ENCODE measurements around the gene ANKS6.

Gene ANKS6

GRCh38 chr9:98791608-98792490 is 4.5 kb downstream of the ANKS6 start:
- DNase-seq (ENCODE audit: low read depth), result no peak

GRCh38 chr9:98790842-98791607 is 5.3 kb downstream of the ANKS6 start:
- DNase-seq (ENCODE audit: low read depth), result peak; percentile 78

DNA sequence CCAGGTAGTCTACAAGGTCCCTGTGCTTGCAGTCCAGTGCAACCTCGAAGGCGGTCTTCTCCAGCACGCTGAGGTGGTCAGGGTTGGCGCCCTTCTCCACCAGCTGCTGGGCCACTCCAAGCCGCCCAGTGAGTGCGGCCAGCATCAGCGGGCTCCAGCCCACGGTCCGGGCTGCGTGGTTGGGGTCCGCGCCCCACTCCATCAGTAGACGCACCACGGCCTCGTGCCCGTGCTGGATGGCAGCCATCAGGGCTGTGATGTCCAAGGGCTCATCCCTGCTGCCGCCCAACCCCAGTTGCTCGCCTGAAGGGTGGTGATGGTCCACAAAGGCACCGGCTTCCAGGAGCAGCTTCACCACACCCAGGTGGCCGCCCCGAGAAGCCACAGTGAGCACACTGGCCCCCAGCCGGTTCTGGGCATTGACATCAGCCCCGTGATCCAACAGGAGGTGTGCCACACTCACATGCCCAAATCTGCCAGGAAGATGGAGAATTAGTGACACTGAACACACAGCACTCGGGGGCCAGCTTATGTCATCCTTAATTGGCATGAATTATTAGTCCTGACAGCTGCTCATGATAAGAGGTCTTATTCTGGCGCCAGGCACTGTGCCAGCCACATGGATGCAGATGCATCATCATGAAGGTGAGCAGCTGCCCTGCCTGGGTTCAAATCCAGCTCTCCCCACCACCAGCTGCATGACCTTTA is 6.1 kb downstream of the ANKS6 start:
- no peak for DNase-seq (ENCODE audit: low read depth)

DNA sequence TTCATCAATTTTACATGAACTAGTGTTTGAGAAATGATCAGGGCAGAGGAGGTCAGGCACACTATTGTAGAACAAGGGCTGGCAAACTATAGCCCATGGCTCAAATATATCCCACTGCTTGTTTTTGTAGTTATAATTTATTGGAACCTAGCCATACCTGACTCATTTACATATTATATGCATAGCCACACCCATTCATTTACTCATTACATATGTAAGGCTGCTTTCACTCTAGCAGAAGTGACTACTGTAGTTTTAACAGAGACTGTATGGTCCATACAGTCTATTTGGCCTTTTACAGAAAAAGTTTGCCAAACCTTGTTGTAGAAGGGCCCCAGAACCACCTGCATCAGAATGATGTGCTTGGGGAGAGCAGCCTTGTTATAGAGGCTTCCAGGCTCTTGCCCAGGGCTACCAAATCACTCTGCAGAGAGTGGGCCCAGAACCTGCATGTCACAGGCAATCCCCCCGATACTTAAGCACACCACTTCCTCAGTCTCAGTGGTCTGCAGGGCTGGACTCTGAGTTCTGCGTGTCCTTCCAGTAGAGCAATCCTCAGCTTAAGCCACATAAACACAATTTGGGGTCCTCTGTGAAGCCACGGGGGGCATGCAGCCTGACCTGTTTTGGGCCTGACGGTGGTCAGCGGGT is 6.7 kb downstream of the ANKS6 start:
- no peak for DNase-seq (ENCODE audit: low read depth)

- no peak for DNase-seq (ENCODE audit: low read depth)
These were observed 8.5 kb downstream of the ANKS6 start for GRCh38 chr9:98787766-98788335.

DNA sequence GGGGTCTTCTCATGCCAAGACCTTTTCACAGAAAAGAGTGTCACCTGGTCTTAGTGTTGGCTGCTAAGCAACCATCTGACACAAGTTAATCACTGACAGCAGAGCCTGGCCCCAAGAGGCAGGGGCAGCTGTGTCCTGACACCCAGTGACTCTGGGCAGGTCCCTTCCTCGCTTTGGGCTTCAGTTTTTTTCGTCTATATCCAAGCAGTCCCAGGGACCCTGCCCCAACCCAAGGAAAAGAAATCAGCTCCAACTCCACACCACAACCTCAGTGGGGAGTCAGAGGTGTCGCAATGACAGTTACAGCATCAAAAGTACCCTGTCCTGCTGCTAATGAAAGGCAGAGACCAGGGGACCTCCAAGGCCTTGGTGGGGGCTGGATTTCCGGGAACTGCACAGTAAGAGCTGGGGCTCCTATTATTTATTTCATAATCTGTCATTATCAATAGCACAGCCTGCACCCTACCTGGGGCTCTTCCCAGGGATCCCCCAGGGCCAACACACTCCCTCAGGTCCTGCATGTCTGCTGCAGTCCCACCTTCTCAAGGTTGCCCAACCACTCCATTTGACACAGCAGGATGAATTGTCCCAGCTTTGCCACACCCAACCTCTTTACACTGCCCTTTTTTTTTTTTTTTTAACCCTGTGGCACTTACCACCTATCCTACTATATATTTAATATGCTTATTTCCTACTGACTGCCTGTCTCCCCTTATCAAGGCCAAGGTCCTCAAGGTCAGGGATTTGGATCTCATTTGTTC is 9.4 kb downstream of the ANKS6 start:
- no peak for DNase-seq (ENCODE audit: low read depth)

DNA sequence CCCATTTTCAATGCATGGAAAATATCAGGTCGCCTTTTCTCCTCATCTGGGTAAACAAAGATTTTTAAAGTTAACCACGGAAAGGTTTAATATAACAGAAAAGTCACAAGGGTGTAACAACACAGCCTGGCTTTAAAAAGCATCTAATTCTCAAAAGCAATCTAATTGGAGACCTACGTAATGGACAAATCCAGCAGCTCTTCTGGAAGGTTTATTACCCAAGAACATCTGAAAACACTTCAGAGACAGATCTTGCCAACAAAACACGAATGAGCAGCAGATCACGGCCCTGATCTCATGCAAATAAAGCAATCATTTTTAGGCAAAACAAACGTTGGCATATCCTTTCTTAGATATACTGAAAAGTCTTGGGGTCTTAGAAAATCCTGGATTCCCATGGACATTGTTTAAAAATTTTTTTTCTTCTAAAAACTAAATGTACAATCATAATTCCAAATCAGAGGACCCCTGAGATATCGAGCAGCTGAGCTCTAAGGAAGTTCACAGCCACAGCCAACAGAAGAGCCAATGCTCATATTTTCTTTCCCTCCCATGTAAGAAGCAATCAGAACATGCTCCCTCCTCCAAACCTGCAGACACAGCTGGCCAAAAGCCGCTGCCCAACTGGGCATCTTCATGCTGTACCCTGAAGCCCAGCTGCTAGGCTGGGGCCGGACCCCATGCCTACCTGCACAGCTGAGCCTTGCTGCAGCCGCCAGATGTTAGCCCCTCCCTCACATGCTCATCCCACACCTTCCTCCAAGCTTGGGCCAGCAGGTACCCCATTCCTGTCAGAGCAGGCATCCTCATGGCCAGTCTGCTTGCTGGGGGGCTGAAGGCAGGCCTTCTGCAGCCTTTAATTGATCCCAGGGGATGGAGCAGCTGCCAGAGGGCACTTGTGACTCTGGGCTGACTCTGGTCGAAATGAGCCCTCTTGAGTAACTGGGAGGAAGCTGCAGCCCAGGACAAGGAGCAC is 11.2 kb downstream of the ANKS6 start:
- DNase-seq (ENCODE audit: low read depth), result no peak

DNA sequence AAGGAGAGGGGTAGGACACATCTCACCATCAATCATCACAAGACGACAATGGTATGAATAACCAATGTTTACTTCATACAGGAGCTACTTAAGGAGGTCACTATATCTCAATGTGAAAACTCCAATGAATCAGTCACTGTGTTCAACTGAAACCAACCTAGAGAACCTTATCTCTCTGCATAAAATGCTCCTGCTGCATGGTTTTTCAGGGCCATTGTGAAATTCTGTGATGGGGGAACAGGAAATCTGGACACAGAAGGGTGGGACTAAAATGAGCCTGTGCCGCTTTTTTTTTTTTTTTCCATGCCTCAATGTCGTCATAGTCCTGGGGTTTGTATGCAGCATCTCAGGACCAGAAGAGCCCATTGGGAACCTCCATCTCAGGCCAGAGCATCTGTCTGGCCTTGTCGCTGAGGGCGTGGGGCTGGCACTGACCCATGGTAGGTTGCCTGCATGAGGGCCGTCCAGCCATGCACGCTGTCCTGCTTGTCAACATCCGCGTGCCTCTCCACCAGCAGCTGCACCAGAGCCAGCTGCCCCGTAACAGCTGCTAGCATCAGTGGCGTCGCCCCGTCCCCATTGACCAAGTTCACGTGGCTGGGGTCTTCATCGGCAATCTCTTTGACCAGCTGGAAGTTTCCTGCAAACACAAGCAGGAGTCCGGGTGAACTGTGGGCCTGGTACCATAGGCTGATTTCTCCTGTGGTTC is 12.7 kb downstream of the ANKS6 start:
- no peak for DNase-seq (ENCODE audit: low read depth)

GRCh38 chr9:98781588-98782383 is 14.6 kb downstream of the ANKS6 start:
- DNase-seq (ENCODE audit: low read depth), result no peak

DNA sequence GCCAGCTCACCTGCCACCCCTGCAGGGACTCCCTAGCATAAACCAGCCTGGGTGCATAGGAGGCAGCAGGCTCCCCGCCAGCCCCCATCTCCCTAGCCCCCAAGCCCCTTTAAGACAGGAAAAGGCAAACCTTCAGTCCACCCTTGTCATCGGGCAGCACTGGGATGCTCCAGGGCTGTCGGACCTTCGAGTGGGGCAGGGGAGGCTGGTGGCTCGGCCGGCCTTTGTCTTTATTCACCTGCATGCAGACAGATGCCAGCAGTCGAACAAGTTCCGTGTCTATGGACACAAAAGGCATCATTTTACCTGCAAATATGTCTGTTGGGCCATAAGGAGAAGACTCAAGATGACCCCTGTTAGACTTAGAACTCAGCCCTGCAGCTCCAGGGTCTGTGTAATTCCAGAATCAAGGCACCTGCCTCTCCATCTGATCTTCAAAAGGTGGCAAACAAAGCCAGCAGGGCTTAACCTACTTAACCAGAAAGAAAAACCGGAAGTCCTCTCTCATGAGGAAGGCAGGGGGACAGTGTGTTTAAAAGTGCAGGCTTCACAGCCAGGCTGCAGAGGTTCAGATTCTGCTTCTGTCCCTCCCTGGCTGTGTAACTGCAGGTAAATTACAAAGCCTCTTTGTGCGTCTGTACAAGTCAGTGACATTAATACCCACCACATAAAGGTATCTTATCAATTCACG is 16.2 kb downstream of the ANKS6 start:
- no peak for DNase-seq (ENCODE audit: low read depth)

- DNase-seq (ENCODE audit: low read depth), result no peak
These were observed 17.4 kb downstream of the ANKS6 start for GRCh38 chr9:98778711-98779530.

- DNase-seq (ENCODE audit: low read depth), result no peak
These were observed 18.1 kb downstream of the ANKS6 start for GRCh38 chr9:98778251-98778650.

DNA sequence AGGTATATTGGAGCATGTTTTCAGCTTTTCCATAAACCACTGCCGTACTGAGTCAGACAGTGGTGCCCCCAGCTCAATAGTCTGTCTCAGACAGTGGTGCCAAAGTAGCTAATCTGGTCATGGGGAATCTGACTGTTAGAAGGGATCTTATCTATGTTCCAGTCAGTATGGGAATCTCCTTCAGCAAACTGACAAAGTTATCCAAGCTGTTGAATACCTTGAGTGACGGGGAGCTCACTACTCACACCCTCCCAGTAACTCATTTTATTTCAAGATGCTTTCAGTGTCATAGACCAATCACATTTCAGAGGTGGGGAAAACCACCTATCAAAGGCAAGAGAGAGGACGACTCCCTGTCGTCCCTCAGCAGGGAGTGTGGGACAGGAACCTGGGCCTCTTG is 18.7 kb downstream of the ANKS6 start:
- DNase-seq (ENCODE audit: low read depth), result no peak

GRCh38 chr9:98775831-98776441 is 20.4 kb downstream of the ANKS6 start:
- peak; percentile 42 for DNase-seq (ENCODE audit: low read depth)

DNA sequence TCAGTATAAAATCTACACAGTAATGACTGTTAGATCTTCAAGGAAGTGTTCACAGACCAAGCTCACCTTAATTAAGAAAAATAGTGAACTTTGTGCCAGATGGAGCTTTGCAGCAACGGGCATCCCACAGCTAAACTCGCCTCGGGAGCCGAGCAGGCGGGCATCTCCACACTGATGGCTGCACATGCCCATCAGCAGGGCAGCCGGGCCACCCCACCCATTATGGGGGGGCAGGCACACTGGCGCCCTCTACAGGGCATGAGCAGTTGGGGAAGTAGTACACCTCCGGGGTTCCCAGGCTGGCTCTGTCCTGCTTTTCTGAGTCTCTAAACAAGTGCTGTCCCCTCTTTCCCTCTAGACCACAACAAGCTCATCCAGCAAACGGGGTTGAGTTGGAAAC is 21.6 kb downstream of the ANKS6 start:
- DNase-seq (ENCODE audit: low read depth), result no peak

DNA sequence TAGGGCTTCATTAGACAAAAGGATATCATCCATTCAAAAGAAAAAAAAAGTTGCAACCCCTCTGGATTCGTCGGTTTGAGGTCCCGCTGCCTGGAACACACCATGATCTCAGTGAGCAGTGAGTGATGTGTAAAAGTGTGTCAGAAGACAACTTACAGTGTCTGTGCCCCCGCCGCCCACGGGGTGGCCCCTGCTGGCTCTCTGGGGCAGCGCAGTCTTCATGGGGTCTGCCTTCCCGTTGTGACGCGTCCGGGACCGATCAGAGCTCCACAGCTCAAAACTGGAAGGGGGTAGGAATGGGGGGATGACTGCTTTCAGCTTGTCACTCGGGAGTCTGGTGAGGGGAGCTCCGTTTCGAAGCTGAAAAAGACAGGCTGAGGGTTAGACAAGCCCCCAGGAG is 22.6 kb downstream of the ANKS6 start:
- no peak for DNase-seq (ENCODE audit: low read depth)

Measured in non-pigmented ciliary epithelial cell (primary cell).